Anterior cingulate cortex (tissue), 58 donors: Measurements from ENCODE around the gene C16orf89.
"Not testable (repeated sequence)": the region's sequence is repeated elsewhere in the genome, so short reads cannot be mapped to it uniquely, and the experiment has no call there.

ENCODE experiments used
- DNase-seq, 58 donors: peaks; one replicate each; lab custom pipeline; 2025; lab: John Stamatoyannopoulos, UW

C16orf89 gene

GRCh38 chr16:5062790-5063765 is 2.7 kb downstream of the C16orf89 start:
- no peak for DNase-seq

DNA sequence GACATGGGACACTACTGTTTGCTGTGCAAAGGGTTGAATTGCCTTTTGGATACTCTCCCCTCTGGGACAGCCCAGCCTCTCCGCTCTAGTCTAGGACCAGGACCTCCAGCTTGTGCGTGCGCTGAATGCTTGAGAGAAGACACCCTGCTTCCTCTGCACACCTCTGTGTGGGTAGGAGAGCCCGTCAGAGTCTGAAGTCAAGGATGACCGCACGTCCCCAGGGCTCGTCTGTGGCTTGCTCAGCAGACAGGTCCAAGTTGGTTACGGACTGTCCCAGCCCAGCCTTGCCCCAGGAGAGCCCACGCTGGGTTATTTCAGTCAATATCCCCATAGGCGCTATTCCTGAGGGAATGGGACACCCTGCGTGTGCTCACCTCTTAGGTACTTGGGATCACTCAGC is 3.7 kb downstream of the C16orf89 start:
- DNase-seq, result no peak

DNA sequence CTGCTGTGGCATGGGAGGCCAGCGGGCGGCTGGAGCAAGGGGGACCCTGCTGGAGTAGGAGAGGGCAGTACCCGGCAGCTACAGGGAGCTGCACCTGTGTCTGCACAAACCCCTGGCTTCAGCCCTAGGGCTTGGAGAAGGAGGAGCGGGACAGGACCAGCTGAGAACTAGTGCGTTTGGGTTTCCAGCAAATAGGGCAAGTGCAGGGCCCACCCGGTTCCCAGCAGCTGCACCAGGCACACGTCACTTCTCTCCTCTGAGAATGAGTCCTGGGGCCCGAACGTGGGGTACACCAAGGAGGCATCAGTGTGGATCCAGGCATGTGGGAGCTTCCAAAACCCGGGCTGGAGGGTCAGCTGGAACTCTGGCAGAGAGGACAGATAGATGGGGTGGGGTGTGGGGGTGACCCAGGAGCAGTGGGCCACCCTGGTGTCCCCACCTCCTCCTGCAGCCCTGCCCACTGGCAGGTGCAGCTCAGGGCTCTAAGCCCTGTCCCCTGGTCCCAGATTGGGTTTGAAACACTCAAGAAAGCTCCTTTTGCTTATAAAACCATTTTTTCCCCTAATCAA is 5.6 kb downstream of the C16orf89 start:
- DNase-seq, result no peak

DNA sequence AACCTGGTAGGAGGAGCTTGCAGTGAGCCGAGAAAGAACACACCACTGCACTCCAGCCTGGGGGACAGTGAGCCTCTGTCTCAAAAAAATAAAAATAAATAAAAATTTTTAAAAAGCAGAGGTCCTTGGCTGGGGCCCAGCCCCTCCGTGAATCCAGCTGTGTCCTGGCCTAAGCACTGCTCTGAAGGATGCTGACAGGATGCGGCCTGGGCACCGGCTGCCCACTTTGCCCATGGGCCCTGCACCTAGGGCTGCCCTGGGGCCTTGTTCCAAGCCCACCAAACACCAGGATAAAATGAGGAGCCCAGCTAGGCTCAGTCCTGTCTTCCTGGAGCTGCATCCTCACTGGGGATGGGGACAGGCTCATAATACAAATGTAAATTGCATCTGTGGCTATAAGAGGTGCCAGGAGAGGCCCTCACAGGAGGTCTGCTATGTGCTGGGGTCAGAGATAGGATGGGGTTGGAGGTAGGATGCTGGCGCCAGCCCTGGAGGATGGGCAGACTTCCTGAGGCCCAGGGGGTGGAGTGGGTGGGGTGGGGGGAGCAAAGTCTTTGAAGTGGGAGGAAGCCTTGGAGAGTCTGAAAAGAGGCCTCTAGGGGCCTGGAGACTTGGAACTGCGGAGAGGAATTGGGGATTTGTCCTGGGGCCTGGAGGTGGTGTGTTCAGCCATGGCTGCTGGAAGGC is 6.2 kb downstream of the C16orf89 start:
- DNase-seq, result no peak

DNA sequence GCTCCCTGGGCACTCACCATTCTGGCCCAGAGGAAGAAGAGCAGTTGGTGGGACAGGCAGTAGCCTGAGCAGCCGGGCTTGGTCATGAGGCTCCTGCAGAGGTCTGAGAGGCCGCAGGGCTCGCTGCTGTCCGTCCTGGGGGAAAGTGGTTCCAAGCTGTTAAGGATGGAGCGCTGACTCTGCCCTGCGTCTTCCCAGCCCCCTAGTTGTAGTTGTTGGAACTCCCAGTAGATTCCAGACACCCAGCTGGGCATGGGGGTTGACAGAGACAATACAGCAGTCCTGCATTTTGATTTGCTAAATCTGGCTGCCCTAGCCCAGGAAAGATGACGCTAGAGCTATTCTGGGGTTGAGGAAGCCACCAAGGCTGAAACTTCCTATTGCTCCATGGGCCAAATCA is 7.3 kb downstream of the C16orf89 start:
- DNase-seq, result peak in 1 of 58 donors; percentile 8

DNA sequence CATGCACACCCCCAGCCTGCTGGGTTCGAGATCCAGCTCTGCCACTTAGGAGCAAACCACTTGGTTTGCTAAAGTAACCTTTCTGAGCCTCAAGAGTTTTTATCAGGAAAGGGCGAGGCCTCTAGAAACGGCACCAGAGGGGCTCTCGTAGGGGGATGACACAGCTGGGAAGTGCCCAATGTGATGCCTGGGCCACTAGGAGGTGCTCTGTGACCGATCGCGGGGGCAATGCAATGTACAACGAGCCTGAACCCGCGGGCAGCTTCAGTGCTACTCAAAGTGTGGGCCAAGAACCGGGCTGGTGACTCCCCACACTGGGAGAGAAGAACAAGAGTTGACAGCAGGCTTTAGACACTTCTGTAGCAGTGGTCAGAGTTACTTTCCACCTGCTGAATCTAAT is 9.4 kb downstream of the C16orf89 start:
- no peak for DNase-seq

DNA sequence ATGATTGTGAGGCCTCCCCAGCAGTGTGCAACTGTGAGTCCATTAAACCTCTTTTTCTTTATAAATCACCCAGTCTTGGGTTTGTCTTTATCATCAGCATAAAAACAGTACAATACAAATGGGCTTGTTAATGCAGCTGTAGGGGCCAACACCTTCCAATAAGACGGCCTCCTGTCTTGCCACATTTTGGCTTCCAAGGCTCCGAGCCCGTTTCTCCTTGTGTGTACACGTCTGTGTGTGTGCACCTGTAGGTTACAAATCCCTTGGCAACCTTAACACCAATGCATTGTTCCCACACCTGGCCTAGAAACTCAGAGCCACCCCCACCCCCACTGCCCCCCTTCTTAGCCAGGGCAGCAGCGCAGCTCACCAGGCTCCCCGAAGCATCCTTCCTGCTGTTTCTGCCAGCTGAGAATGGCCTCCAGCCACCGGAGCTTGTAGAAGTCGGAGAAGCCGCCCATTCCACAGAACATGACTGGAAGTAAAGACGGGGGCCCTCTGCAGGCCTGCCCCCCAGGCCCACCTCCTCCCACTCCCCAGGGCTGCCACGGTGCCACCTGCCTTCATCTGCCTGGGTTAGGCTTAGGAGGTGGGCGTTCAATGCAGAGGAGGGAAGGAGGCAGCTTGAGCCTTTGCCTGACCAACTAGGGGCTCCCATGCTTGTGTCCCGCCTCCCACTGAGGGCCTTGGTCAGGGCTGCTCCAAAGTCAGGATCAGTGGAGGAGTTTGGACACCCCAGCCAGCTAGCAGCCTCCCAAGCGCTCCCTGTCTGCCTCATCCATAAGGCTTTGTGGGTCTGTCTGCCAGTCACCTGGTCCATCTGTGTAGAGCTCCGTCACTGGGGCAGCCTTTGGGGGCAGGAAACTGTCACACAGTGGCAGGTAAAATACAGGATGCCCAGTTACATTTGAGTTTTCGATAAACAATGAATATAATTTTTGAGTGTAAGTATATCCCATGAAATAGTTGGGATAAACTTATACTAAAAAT is 10.6 kb downstream of the C16orf89 start:
- no peak for DNase-seq

DNA sequence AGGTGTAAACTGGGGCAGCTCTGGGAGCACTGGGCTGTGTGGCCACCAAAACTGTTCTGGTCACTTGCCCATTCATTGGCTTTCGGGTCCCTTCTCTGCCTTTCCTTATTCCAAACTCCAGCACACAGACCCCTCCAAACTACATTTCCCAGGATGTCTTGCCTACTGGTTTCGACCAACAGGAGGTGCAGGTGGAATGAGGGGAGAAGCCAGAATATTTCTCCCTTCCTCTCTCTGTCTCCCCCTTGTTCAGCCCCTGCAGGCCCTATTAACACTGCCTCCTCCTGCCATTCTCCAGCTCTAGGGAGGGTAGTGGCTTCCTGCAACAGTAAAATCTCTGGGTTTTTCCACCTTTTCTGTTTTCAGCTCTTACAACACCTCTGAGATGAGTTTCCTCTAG is 18.8 kb downstream of the C16orf89 start:
- DNase-seq, result no peak

DNA sequence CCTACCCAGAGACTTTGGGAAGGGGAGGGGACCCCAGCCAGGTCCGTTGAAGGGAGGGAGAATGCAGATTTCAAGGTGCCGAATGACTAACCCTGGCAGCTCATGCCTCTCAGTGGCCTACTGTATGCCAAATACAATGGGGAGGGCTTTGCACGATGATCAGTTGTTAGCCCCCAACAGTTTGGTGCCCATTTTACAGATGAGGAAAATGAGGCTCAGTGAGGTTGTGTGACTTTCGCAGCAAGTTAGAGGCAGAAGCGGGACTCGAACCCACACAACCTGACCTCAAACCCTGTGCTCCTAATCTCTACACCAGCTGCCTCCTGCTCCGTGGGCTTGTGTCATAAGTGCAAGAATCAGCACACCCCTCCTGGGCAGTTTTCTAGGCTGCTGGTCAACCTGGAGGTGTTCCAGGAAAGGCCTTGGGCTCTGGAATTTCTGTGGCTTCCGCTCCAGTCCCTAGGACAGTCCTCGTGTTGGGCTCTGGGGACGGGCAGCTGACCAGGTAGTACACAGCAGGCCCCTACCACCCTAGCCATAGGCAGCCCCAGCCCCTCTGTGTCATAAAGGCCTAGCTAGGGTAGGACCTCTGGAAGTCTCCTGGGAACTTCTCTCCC is 20.1 kb downstream of the C16orf89 start:
- DNase-seq, result no peak

DNA sequence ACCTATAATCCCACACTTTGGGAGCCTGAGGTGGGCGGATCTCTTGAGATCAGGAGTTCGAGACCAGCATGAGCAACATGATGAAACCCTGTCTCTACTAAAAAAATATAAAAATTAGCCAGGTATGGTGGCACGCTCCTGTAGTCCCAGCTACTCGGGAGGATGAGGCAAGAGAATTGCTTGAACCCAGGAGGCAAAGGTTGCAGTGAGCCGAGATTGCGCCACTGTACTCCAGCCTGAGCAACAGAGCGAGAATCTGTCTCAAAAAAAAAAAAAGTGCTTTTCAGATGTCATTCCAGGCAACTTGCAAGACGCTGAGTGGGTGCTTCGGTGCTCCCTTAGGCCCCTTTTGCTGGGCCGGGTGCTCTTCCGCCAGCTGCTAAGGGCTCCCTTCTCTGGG is 21.2 kb downstream of the C16orf89 start:
- not testable (repeated sequence) for DNase-seq

GRCh38 chr16:5044011-5044540 is 21.7 kb downstream of the C16orf89 start:
- no peak for DNase-seq

DNA sequence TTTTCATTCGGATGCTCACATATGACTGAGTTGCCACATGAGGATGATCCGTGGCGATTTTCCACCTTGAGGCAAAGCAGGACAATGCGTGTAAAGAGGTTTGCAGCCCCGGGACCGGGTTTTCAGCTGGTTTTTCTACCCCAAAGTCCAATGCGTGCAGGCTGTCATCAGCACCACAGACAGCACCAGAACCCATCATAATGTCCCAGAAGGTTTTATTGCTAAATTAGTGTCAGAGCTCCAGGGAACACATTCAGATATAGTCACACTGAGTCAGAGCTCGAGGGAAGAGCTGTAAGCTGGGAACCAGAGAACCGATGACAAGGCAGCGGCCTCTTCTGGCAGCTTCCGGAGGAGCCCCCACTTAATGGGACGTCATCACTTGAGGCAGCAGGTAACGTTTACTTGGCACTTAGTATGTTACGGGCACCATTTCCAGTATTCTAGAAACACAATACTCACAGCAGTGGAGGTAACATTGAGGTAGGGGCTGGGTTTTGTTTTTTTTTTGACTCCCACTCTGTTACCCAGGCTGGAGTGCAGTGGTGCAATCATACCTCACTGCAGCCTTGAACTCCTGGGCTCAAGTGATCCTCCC is 23.1 kb downstream of the C16orf89 start:
- DNase-seq, result peak in 2 of 58 donors; percentile 16 to 22

- peak in 1 of 58 donors; percentile 28 for DNase-seq
Observed at GRCh38 chr16:5041600-5042133, 24.1 kb downstream of the C16orf89 start.

- no peak for DNase-seq
Observed at GRCh38 chr16:5040451-5040850, 25.3 kb downstream of the C16orf89 start.

DNA sequence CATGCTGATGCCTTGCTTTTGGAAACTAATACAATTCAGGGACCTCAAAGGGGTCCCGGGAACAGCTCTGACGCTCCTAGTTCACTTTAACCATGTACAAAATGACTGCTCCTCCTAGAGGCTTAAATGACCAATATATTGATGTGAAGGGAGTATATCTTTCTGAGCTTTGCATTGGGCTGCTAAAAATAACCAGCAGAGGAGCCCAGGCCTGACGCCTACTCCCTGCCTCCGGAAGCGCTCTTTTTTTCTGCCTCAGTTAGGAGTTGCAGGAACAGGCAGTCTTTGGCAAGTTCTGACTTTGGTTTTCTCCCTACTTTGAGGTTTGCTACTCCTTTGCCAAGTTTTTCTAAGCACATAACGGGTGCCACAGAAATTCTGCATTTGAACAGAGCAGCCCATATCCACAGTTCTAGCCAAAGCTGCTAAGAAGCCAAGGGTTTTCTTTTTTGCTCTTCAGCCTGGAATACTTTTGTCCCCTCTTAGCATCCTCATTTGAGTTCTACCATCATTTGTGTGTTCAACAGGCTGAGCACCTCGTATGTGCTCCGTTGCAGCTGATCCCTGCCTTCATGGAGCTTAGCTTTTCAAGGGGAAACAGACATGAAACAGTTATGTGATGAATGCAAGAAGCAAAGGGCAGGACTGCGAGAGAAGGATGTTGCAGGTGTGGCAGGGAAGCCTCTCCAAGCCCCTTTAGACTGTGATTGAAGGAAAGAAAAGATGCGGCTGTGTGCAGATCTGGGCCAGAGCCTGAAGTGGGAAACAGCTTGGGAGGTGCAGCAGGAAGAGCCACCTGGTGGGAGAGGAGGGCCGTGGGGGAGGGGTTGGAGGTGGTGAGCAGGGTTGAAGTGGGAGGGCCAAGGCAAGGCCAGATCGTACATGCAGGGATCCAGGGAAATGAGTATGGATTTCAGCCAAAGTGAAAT is 29.3 kb downstream of the C16orf89 start:
- DNase-seq, result peak in 34 of 58 donors; percentile 15 to 84 (median 46)

DNA sequence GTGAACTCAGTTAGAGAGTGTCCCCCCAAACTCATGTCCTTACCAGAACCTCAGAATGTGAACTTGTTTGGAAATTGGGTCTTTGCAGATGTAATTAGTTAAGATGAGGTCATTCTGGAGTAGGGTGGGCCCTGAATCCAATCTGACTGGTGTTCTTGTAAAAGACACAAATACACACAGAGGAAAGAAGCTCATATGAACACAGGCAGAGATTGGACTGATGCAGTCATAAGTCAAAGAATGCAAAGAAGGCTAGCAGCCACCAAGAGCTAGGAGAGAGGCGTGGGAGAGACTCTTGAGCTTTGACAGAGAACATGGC is 29.9 kb downstream of the C16orf89 start:
- DNase-seq, result no peak

GRCh38 chr16:5034167-5034523 is 31.6 kb downstream of the C16orf89 start:
- DNase-seq, result no peak
